HG02763 (cell line): ENCODE measurements around the gene PRUNE2.
"Not testable (repeated sequence)": the region's sequence is repeated elsewhere in the genome, so short reads cannot be mapped to it uniquely, and the experiment has no call there.

ENCODE experiments used
- ATAC-seq: cut with Tn5 transposase; IDR thresholded peaks from one replicate; pipeline ENCODE4 v1.9.1; 2021; ENCODE audit warnings: mild to moderate bottlenecking, moderate library complexity; ENCODE audit not compliant: unreplicated experiment

Gene PRUNE2

GRCh38 chr9:76873056-76873792 lies 32.7 kb downstream of the PRUNE2 start:
- no peak for ATAC-seq

- no peak for ATAC-seq
Observed at GRCh38 chr9:76868897-76869296, 37.0 kb downstream of the PRUNE2 start.

GRCh38 chr9:76866689-76867088 lies 39.2 kb downstream of the PRUNE2 start:
- no peak for ATAC-seq

- no peak for ATAC-seq
Observed at GRCh38 chr9:76863832-76864231, 42.1 kb downstream of the PRUNE2 start.

- no peak for ATAC-seq
Observed at GRCh38 chr9:76859860-76860259, 46.1 kb downstream of the PRUNE2 start.

GRCh38 chr9:76858248-76858647 lies 47.7 kb downstream of the PRUNE2 start:
- ATAC-seq: not testable (repeated sequence)

- ATAC-seq: no peak
Observed at GRCh38 chr9:76856016-76856415, 49.9 kb downstream of the PRUNE2 start.

- no peak for ATAC-seq
Observed at GRCh38 chr9:76855015-76855414, 50.9 kb downstream of the PRUNE2 start.

GRCh38 chr9:76852026-76852425 lies 53.9 kb downstream of the PRUNE2 start:
- no peak for ATAC-seq

- ATAC-seq: no peak
Observed at GRCh38 chr9:76846297-76846696, 59.6 kb downstream of the PRUNE2 start.

- ATAC-seq: no peak
Observed at GRCh38 chr9:76845254-76845653, 60.7 kb downstream of the PRUNE2 start.

GRCh38 chr9:76835571-76836283 lies 70.2 kb downstream of the PRUNE2 start:
- no peak for ATAC-seq

- no peak for ATAC-seq
Observed at GRCh38 chr9:76828447-76828846, 77.5 kb downstream of the PRUNE2 start.

GRCh38 chr9:76827296-76828080 lies 78.4 kb downstream of the PRUNE2 start:
- ATAC-seq: no peak

GRCh38 chr9:76820431-76820830 lies 85.5 kb downstream of the PRUNE2 start:
- no peak for ATAC-seq

- ATAC-seq: no peak
Observed at GRCh38 chr9:76818271-76818670, 87.6 kb downstream of the PRUNE2 start.

GRCh38 chr9:76817489-76817888 lies 88.4 kb downstream of the PRUNE2 start:
- no peak for ATAC-seq

GRCh38 chr9:76812591-76812990 lies 93.3 kb downstream of the PRUNE2 start:
- ATAC-seq: no peak

GRCh38 chr9:76810377-76810957 lies 95.4 kb downstream of the PRUNE2 start:
- ATAC-seq: peak; percentile 53

- ATAC-seq: no peak
Observed at GRCh38 chr9:76808636-76809035, 97.3 kb downstream of the PRUNE2 start.

- no peak for ATAC-seq
Observed at GRCh38 chr9:76803762-76804161, 102.2 kb downstream of the PRUNE2 start.
